Stimulated activated CD8-positive, alpha-beta memory T cell treated with anti-CD3 and anti-CD28 coated beads, Interleukin-12 subunit alpha, Interleukin-12 subunit beta, amount 100 ng/mL, for 4 hours (primary cell): Measurements from ENCODE around the gene NUPR1.
"Not testable (repeated sequence)": the region's sequence is repeated elsewhere in the genome, so short reads cannot be mapped to it uniquely, and the experiment has no call there.

Experiments
- DNase-seq: peaks from one replicate; pipeline ENCODE4 v3.0.0-alpha.2; 2020; ENCODE audit warnings: low read depth

Gene NUPR1

GRCh38 chr16:28538733-28539596, at the start of gene NUPR1:
NUPR1 (minus strand) TSS chr16:28538974; CDS start chr16:28538907, 67 bp downstream.
- no peak for DNase-seq

GRCh38 chr16:28587386-28587785, 48.6 kb upstream of the NUPR1 start:
- no peak for DNase-seq

GRCh38 chr16:28586466-28586865, 47.7 kb upstream of the NUPR1 start:
- no peak for DNase-seq

- no peak for DNase-seq
Measured at GRCh38 chr16:28585674-28586073, 46.9 kb upstream of the NUPR1 start.

- DNase-seq, result no peak
Measured at GRCh38 chr16:28580726-28581315, 42.0 kb upstream of the NUPR1 start.

- DNase-seq, result no peak
Measured at GRCh38 chr16:28575446-28576109, 36.8 kb upstream of the NUPR1 start.

GRCh38 chr16:28574925-28575324, 36.2 kb upstream of the NUPR1 start:
- DNase-seq, result no peak

GRCh38 chr16:28573738-28574718, 35.3 kb upstream of the NUPR1 start:
- no peak for DNase-seq

- DNase-seq, result no peak
Measured at GRCh38 chr16:28572696-28573510, 34.1 kb upstream of the NUPR1 start.

GRCh38 chr16:28569968-28570752, 31.4 kb upstream of the NUPR1 start:
- no peak for DNase-seq

- no peak for DNase-seq
Measured at GRCh38 chr16:28569021-28569420, 30.2 kb upstream of the NUPR1 start.

- DNase-seq, result no peak
Measured at GRCh38 chr16:28567292-28567691, 28.5 kb upstream of the NUPR1 start.

- DNase-seq, result not testable (repeated sequence)
Measured at GRCh38 chr16:28566233-28566925, 27.6 kb upstream of the NUPR1 start.

GRCh38 chr16:28563218-28563617, 24.4 kb upstream of the NUPR1 start:
- DNase-seq, result no peak

GRCh38 chr16:28562199-28562598, 23.4 kb upstream of the NUPR1 start:
- no peak for DNase-seq

- DNase-seq, result no peak
Measured at GRCh38 chr16:28561557-28562187, 22.9 kb upstream of the NUPR1 start.

GRCh38 chr16:28558456-28558855, 19.7 kb upstream of the NUPR1 start:
- no peak for DNase-seq

- no peak for DNase-seq
Measured at GRCh38 chr16:28556914-28557320, 18.1 kb upstream of the NUPR1 start.

- no peak for DNase-seq
Measured at GRCh38 chr16:28555561-28555960, 16.8 kb upstream of the NUPR1 start.
